ENCODE results near the gene EMC10.

GRCh38 chr19:50513746-50514345 is 37.5 kb downstream of the EMC10 start, which contains the start of gene ASPDH:
- TF ChIP-seq CTCF (conservative IDR thresholded peaks at IDR 0.05; ENCODE audit: low read length) (no peak), EZH2phosphoT487 (IDR thresholded peaks at IDR 0.05; ENCODE audit: borderline replicate concordance, low read depth, low read length) (no peak)
